ENCODE data around the gene CHKA.
A peak's percentile ranks its signal among the peaks of the same experiment; 100 is the strongest.

CHKA gene

DNA sequence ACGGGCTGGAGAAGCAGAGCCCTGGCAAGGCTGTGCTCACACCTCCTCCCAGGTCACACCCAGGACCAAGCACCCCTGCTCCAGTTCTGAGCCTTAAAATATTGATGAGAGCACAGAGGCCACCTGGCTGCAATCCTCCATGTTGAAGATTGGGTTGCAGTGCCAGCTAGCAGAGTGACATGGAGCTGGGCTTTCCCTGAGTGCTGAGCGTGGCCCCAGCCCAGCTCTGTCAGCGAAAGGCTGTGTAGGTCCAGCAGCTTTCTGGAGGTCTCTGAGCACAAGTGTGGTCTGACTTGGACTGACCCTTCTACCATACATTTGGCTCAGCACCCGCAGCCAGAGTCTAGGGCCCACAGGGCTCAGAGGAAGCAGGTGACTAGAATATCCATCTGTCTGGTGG lies 4.0 kb upstream of the CHKA start:
- TF ChIP-seq, protein P1, sequence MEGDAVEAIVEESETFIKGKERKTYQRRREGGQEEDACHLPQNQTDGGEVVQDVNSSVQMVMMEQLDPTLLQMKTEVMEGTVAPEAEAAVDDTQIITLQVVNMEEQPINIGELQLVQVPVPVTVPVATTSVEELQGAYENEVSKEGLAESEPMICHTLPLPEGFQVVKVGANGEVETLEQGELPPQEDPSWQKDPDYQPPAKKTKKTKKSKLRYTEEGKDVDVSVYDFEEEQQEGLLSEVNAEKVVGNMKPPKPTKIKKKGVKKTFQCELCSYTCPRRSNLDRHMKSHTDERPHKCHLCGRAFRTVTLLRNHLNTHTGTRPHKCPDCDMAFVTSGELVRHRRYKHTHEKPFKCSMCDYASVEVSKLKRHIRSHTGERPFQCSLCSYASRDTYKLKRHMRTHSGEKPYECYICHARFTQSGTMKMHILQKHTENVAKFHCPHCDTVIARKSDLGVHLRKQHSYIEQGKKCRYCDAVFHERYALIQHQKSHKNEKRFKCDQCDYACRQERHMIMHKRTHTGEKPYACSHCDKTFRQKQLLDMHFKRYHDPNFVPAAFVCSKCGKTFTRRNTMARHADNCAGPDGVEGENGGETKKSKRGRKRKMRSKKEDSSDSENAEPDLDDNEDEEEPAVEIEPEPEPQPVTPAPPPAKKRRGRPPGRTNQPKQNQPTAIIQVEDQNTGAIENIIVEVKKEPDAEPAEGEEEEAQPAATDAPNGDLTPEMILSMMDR (IDR thresholded peaks at IDR 0.05; ENCODE audit: low read depth, low read length): no peak
- H3K4me3 ChIP-seq (ENCODE audit: low read depth, low read length): no peak overlapping the region

DNA sequence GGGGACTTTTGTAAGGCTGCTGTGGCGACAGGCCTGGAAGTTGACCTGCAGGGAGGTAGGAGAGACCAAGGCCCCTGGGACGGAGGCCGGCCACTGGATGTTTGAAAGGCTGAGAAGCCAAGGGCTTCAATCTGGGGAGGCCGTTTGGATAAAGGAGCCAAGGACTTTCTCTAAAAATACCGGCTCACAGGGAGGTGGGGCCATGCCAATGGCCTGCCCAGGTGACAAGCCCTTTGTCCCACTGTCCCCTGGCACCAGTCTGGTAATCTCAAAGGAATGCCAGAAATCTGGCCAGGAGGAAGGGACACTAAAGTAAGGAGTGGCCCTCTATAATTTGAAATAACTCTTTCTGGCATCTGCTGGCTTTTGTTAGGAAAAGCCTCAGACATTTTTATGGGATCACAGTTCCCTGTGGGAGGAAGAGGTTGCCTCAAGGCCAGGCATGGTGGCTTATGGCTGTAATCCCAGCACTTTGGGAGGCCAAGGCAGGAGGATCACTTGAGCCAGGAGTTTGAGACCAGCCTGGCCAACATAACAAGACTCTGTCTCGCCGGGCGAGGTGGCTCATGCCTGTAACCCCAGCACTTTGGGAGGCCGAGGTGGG lies 1.9 kb upstream of the CHKA start:
- TF ChIP-seq, protein P1 (IDR thresholded peaks at IDR 0.05; ENCODE audit: low read depth, low read length): no peak

DNA sequence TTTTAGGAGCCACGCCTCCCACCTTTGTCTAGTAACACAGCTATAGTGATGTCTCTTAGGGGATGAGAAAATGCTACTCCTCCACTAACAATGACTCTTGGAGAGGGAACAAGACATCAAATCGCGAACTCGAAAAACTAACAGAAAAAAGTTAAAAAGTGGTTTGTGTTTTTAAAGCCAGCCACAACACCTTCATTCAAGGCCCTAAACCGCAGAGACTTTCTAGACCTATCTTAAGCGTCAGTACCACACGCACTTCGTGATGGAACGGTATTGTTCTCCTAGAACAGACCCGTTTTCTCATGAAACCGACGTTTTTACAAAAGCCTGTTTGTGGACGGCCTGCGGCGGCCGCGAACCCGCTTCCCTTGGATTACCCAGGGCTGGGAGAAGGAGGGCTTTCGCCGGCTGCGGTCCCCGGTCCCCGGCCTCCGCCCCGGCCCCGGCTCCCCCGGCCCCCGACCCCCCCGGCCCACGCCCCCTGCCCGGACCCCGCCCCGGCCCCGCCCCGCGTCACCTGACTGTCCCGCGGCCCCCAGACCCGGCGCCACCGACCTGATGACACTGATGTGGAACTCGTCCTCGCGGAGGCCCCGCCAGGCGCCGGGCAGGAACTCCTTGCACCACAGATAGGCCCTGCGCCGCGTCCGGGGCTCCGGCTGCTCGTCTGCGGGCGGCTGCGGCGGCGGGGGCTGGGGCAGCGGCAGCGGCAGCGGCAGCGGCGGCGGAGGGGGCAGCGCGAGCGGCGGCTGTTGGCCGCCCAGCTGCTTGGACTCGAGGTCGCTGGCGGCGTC lies 718 bp downstream of the CHKA start:
- TF ChIP-seq, protein P1 (IDR thresholded peaks at IDR 0.05; ENCODE audit: low read depth, low read length): no peak
- peak overlapping the region; percentile 63 for H3K4me3 ChIP-seq (ENCODE audit: low read depth, low read length)

More for the DNA sequence above, 1.9 kb upstream of the CHKA start:
- no peak overlapping the region for H3K4me3 ChIP-seq (ENCODE audit: low read depth, low read length)

DNA sequence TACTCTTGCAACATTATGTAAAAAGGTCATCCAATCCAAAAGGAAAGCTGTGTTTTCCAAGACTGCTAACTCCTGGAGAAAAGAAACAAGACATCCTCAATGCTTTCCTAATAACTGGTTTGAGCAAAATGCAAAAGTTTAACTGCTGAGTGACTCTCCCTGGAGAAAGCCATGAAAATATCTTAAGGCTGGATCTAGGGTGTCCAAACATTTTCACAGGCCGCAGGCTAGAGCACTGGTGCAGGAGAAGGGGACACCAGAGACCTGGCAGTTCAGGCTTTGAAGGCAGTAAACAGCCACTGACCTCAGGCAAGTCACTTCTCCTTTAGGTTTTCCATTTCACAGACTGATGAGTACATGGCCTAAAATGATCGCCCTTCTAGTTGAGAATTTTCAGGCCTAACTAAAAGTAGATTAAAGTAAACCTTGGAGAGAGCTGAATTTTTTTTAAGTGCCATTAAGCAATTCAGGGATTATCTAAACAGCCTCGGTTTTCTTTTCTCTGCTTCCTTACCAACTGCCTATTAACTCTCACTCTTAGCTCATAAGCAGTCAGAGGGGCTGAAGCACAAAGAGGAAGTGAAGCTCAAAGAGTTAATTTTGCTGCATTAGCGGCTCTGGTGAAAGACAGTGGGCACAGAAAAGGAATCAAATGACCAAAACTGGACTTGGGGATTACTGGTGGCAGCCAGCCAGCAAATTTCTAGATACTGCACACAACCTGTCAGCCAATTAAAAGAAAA lies 2.3 kb downstream of the CHKA start:
- no peak overlapping the region for H3K4me3 ChIP-seq (ENCODE audit: low read depth, low read length)
- TF ChIP-seq, protein P1 (IDR thresholded peaks at IDR 0.05; ENCODE audit: low read depth, low read length): no peak

DNA sequence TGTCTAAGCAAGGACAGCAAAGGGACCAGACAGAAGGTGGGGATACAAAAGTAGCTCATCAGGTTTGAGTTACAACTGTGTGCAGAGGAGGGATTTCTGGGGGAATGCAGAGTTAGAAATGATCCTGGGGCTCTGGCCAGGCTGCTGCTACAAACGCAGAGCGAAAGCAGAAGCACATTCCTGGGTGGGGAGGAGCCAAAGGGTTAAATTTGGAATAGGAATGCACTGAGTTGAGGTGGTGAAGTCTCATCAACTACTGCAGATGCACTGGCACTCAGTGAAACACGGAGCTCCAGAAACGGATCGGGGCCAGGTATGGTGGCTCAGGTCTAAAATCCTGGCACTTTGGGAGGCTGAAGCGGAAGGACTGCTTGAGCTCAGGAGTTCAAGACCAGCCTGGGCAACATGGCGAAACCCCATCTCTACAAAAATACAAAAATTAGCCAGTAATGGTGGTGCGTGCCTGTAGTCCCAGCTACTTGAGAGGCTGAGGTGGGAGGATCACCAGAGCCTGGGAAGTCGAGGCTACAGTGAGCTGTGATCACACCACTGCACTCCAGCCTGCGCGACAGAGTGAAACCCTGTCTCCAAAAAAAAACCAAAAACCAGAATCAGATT lies 3.2 kb downstream of the CHKA start:
- TF ChIP-seq, protein P1 (IDR thresholded peaks at IDR 0.05; ENCODE audit: low read depth, low read length): no peak
- no peak overlapping the region for H3K4me3 ChIP-seq (ENCODE audit: low read depth, low read length)

DNA sequence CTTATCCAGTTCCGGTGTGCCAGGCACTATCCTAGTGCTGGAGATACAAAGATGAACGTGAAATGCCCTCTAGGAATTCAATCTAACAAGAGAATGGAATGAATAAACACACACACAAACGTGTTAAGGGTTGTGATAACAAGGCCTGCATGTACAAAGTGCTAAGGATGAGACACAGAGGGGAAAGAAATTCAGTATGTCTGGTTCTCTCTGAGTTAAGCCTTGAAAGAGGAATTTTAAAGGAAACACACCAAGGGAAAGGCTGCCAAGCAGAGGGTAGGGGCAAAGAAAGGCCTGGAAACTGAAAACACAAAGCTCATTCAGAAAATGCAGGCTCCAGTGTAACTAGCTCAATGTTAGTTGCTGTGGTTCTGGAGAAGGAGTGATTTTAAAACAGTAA lies 4.2 kb downstream of the CHKA start:
- TF ChIP-seq, protein P1 (IDR thresholded peaks at IDR 0.05; ENCODE audit: low read depth, low read length): no peak
- no peak overlapping the region for H3K4me3 ChIP-seq (ENCODE audit: low read depth, low read length)
